HG03175 (cell line): Measurements from ENCODE around the gene GXYLT1.
"Not testable (repeated sequence)": the region's sequence is repeated elsewhere in the genome, so short reads cannot be mapped to it uniquely, and the experiment has no call there.

Experiments
- ATAC-seq: cut with Tn5 transposase; IDR thresholded peaks from one replicate; pipeline ENCODE4 v1.9.1; 2021; ENCODE audit warnings: mild to moderate bottlenecking, moderate library complexity; ENCODE audit not compliant: unreplicated experiment

Gene GXYLT1

GRCh38 chr12:42102720-42103119, 42.0 kb downstream of the GXYLT1 start:
- no peak for ATAC-seq

GRCh38 chr12:42099433-42099832, 45.2 kb downstream of the GXYLT1 start:
- no peak for ATAC-seq

GRCh38 chr12:42097971-42098370, 46.7 kb downstream of the GXYLT1 start:
- ATAC-seq: peak; percentile 90

GRCh38 chr12:42094277-42094676, 50.4 kb downstream of the GXYLT1 start:
- ATAC-seq: no peak

- ATAC-seq: no peak
These were observed 52.9 kb downstream of the GXYLT1 start for GRCh38 chr12:42091769-42092168.

GRCh38 chr12:42090899-42091298, 53.8 kb downstream of the GXYLT1 start:
- ATAC-seq: no peak

- ATAC-seq: no peak
These were observed 58.6 kb downstream of the GXYLT1 start for GRCh38 chr12:42086031-42086430.

GRCh38 chr12:42085594-42085993, 59.1 kb downstream of the GXYLT1 start:
- ATAC-seq: no peak

- no peak for ATAC-seq
These were observed 60.2 kb downstream of the GXYLT1 start for GRCh38 chr12:42084522-42084921.

GRCh38 chr12:42076976-42077375, 67.7 kb downstream of the GXYLT1 start:
- no peak for ATAC-seq

- no peak for ATAC-seq
These were observed 74.6 kb downstream of the GXYLT1 start for GRCh38 chr12:42070036-42070435.

- no peak for ATAC-seq
These were observed 85.5 kb downstream of the GXYLT1 start for GRCh38 chr12:42059127-42059526.

- ATAC-seq: peak; percentile 94
These were observed 88.5 kb downstream of the GXYLT1 start for GRCh38 chr12:42056130-42056529.

- ATAC-seq: no peak
These were observed 91.2 kb downstream of the GXYLT1 start for GRCh38 chr12:42053456-42053855.

- ATAC-seq: not testable (repeated sequence)
These were observed 95.7 kb downstream of the GXYLT1 start for GRCh38 chr12:42048980-42049379.

GRCh38 chr12:42039577-42039976, 105.1 kb downstream of the GXYLT1 start:
- ATAC-seq: no peak

- no peak for ATAC-seq
These were observed 105.5 kb downstream of the GXYLT1 start for GRCh38 chr12:42039176-42039575.

- no peak for ATAC-seq
These were observed 112.7 kb downstream of the GXYLT1 start for GRCh38 chr12:42031847-42032564.
